ENCODE data around the gene AMH.

GRCh38 chr19:2225415-2226050 lies 23.6 kb upstream of the AMH start:
- TF ChIP-seq, protein P1, sequence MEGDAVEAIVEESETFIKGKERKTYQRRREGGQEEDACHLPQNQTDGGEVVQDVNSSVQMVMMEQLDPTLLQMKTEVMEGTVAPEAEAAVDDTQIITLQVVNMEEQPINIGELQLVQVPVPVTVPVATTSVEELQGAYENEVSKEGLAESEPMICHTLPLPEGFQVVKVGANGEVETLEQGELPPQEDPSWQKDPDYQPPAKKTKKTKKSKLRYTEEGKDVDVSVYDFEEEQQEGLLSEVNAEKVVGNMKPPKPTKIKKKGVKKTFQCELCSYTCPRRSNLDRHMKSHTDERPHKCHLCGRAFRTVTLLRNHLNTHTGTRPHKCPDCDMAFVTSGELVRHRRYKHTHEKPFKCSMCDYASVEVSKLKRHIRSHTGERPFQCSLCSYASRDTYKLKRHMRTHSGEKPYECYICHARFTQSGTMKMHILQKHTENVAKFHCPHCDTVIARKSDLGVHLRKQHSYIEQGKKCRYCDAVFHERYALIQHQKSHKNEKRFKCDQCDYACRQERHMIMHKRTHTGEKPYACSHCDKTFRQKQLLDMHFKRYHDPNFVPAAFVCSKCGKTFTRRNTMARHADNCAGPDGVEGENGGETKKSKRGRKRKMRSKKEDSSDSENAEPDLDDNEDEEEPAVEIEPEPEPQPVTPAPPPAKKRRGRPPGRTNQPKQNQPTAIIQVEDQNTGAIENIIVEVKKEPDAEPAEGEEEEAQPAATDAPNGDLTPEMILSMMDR (IDR thresholded peaks at IDR 0.05; ENCODE audit: low read depth, low read length, missing input control), result no peak
- TF ChIP-seq, protein P2, sequence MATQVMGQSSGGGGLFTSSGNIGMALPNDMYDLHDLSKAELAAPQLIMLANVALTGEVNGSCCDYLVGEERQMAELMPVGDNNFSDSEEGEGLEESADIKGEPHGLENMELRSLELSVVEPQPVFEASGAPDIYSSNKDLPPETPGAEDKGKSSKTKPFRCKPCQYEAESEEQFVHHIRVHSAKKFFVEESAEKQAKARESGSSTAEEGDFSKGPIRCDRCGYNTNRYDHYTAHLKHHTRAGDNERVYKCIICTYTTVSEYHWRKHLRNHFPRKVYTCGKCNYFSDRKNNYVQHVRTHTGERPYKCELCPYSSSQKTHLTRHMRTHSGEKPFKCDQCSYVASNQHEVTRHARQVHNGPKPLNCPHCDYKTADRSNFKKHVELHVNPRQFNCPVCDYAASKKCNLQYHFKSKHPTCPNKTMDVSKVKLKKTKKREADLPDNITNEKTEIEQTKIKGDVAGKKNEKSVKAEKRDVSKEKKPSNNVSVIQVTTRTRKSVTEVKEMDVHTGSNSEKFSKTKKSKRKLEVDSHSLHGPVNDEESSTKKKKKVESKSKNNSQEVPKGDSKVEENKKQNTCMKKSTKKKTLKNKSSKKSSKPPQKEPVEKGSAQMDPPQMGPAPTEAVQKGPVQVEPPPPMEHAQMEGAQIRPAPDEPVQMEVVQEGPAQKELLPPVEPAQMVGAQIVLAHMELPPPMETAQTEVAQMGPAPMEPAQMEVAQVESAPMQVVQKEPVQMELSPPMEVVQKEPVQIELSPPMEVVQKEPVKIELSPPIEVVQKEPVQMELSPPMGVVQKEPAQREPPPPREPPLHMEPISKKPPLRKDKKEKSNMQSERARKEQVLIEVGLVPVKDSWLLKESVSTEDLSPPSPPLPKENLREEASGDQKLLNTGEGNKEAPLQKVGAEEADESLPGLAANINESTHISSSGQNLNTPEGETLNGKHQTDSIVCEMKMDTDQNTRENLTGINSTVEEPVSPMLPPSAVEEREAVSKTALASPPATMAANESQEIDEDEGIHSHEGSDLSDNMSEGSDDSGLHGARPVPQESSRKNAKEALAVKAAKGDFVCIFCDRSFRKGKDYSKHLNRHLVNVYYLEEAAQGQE (IDR thresholded peaks at IDR 0.05), result no peak
- TF ChIP-seq JUND (IDR thresholded peaks at IDR 0.05) (no peak), SP1 (IDR thresholded peaks at IDR 0.05) (no peak), TAF1 (conservative IDR thresholded peaks at IDR 0.05) (no peak), YY1 (IDR thresholded peaks at IDR 0.05) (no peak), EGR1 (IDR thresholded peaks at IDR 0.05; ENCODE audit: low read depth in 2 of 2) (no peak)
